GM13977 (cell line): ENCODE data around the gene TEDC1.
A peak's percentile ranks its signal among the peaks of the same experiment; 100 is the strongest.

Source experiments
- DNase-seq: peaks from one replicate; pipeline ENCODE4 v3.0.0; 2012; ENCODE audit warnings: low spot score
- in situ Hi-C: fragments of 300-500 bp; cut with MboI; formaldehyde crosslinking; loops from one replicate; pipeline ENCODE4 v1.12.0; 2022; ENCODE audit warnings: low sequenced_read_pairs, low pct_unique_long_range_greater_than_20kb, mixed read lengths, inconsistent platforms; ENCODE audit not compliant: unreplicated experiment
- TF ChIP-seq, protein P1 (sequence below): IDR thresholded peaks from 2 replicates; pipeline ENCODE4 v1.5.1; 2012; ENCODE audit warnings: mild to moderate bottlenecking, control low read depth; ENCODE audit not compliant: insufficient read depth; ENCODE audit errors: extremely low read depth, missing control alignments

TEDC1 gene

DNA sequence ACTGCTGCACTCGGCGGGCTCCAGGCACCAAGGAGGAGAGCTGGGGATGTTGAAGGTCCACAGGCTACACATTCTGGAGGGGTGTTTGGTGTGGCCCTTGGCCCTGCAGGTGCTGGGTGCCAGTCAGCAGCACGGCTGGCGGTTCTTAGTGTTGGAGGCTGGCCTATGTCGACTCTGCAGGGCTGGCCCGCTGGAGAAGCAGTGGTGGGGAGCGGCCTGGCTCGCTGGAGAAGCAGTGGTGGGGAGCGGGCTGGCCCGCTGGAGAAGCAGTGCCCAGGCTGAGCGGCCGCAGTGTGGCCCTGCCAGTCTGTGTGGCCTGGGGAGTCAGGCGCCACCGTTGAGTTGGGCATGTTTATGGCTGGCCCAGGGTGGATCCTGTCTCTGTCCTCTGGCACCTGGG, 44.1 kb upstream of the TEDC1 start:
- TF ChIP-seq, protein P1, sequence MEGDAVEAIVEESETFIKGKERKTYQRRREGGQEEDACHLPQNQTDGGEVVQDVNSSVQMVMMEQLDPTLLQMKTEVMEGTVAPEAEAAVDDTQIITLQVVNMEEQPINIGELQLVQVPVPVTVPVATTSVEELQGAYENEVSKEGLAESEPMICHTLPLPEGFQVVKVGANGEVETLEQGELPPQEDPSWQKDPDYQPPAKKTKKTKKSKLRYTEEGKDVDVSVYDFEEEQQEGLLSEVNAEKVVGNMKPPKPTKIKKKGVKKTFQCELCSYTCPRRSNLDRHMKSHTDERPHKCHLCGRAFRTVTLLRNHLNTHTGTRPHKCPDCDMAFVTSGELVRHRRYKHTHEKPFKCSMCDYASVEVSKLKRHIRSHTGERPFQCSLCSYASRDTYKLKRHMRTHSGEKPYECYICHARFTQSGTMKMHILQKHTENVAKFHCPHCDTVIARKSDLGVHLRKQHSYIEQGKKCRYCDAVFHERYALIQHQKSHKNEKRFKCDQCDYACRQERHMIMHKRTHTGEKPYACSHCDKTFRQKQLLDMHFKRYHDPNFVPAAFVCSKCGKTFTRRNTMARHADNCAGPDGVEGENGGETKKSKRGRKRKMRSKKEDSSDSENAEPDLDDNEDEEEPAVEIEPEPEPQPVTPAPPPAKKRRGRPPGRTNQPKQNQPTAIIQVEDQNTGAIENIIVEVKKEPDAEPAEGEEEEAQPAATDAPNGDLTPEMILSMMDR: no peak
- DNase-seq: no peak
- in situ Hi-C loops: no loop called here

DNA sequence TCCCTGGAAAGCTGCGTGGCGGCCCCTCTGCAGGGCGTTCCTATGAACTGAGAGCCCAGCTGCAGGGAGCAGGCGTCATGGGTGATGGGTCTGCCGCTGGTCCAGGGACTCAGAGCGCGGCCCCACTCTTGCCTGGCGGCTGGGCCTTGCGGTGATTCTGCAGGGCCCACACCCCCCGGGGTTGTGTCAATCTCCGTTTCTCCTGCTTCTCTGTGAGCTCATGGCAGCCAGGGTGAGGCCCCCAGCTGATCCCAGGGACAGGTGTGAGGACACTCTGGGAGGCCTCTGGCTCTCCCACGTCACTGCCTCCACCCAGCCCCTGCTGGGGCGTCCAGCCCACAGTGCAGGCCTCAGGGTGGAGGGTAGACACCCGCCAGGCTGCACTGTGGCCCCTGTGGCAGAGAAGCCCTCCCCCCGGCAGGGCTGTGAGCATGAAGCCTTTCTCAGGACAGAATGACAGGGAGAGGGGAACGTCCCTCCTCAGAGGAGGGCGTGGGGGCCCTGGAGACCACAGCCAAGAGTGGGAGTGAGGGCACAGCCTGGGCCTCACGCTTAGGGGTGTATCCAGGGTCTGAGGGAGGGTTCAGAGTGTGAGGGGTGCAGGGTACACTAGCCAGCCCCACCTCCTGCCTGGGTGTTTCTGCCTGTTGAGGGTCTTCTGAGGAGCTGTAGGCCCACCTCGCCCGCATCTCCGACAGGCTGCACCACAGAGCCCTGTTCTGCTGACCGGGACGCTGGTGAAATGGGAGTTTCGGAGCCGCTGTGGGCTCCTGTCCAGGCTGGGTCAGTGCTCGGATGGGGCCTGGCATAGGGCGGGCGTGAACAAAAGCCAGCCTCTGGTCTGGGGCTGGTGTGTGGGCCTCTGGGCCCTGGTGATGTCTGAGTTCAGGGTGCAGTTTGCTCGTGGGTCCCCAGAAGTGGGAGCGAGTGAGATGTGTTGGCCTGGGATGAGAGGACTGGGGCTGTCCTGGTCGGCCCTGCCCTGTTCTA, 43.1 kb upstream of the TEDC1 start:
- no peak for DNase-seq
- TF ChIP-seq, protein P1: no peak

DNA sequence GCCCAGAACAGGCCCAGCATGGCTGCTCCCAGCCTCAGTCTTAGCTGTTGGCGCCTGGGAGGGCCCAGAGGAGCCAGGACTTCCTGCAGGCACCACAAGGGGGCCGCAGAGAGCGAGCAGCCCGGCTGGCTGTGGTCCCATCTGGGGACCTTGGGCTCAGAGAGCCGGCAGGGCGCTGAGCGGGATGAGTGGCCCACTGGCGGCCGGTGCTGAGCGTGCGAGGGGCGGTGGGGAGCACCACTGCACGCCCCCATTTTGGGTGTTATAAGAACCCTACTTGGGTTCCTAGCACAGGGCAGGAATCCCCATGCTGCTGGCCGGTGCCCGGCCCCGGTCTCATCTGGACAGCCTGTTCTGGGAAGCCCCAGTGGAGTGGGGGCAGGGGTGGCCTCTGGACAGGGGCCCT, 42.3 kb upstream of the TEDC1 start:
- TF ChIP-seq, protein P1: peak; percentile 67
- in situ Hi-C loops: no loop called here
- peak; percentile 89 for DNase-seq

More for the DNA sequence above, 43.1 kb upstream of the TEDC1 start:
- in situ Hi-C loops: no loop called here

DNA sequence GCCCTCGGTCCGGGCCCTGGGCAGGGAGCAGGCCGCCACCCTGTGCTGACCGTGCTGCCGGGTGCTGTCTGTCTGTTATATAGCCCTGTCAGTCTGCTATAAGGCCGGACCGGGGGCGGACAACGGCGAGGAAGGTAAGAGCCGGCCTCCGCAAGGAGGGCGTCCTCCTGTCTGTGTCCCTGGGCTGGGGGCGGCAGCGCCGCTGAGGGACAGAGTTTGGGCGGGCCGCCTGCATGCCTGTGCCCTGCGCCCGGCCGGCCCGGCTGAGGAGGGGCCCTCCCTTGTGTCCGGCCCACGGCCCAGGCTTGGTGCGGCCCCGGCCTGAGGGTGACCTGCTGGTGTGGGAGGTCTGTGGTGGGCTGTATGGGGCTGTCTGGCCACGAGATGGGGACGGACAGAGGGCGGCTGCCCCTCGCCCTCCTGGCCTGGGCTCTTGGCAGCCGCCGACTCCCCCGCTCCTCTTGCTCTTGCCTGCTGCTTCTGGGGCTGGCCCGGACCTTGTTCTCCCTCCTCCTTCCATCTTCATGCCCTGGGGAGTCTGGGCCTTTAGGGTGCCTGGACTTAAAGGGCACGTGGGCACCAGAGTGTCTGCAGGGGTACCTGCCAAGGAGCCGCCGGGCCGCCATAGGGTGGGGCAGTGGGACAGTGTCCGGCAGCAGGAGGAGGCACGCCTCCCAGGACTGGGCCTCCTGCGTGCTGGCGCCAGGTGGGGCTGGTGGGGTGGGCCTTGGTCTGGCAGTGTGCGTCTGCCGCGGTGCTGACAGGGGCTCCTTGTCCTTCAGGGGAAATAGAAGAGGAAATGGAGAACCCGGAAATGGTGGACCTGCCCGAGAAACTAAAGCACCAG, 41.5 kb upstream of the TEDC1 start:
- in situ Hi-C loops: no loop called here
- TF ChIP-seq, protein P1: no peak
- DNase-seq: no peak

DNA sequence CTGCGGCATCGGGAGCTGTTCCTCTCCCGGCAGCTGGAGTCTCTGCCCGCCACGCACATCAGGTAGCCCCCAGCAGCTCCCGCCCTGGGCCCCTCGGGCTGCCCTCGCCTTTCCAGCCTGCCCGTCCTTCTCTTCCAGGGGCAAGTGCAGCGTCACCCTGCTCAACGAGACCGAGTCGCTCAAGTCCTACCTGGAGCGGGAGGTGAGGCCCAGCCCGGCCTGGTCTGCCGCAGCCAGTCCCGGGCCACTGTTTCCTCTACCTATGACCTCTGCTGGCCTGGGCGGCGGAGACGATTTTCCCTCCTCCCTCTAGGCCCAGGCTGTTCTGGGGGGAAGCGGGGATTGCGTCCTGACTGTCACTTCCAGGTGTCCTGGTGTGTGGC, 40.9 kb upstream of the TEDC1 start:
- TF ChIP-seq, protein P1: no peak
- in situ Hi-C loops: no loop called here
- no peak for DNase-seq

DNA sequence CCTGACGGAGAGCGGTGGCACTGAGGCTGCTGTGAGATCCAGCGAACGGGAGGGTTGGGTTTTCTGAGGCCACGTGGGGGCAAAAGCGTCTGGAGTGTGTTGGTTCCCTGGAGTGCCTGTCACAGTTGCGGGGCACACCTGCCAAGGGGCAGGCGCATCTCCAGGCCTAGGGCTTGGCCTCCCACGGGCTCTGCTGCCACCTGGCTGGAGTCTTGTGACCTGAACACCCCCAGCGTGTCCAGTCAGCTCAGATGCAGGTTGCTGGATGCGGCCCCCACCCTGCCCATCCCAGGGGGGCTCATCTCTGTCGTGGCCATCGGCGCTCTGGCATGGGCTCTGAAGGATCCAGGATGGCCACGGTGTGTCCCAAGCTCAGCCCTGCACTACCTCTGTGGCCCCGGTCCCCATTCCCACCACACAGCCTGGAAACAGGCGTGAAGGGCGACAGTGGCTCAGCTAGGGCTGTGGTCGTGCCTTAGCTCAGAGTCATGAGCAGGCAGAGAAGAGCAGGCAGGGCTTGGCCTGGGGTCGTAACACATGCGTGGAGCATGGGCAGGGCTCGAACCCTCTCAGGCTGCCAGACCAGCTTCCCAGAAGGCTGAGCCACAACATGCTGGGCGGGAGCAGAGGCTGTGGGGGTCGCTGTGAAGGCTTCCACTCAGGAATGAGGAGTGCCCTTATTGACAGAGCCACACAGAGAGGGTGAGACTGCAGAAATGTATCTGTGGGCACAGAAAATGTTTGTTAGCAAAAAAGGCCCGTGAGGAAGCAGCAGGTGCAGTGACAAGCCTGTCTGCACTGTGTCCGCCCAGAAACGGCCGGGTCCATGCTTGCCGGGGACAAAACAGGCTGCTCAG, 40.0 kb upstream of the TEDC1 start:
- TF ChIP-seq, protein P1: no peak
- no peak for DNase-seq
- in situ Hi-C loops: no loop called here
